Measurements from ENCODE around the gene PPP2R3B. TPM values are rescaled to one million over a fixed set of nuclear protein-coding genes. Genes with fewer than 3 reads are reported as not detected.

The PPP2R3B gene
- total RNA-seq, 1 experiment from 2014 or later = 13.7 TPM

- Mint-ChIP-seq H3K9me3 (ENCODE audit: unreplicated experiment) (no peaks in the 10 kb centered on the region), H3K4me1 (ENCODE audit: insufficient read depth, unreplicated experiment) (no peaks in the 10 kb centered on the region), H3K27me3 (ENCODE audit: insufficient read depth, unreplicated experiment) (no peaks in the 10 kb centered on the region), H3K36me3 (ENCODE audit: insufficient read depth, unreplicated experiment) (peaks cover 10% of the 10 kb centered on the region), H3K4me3 (ENCODE audit: unreplicated experiment) (no peak overlapping the region), H3K27ac (ENCODE audit: low read depth, unreplicated experiment) (no peak overlapping the region)
- ChIA-PET CTCF (no interaction called here), POLR2A (no interaction called here)
- no TSS peak for BruUV-seq (replicated peaks)
- no peak for TF ChIP-seq CTCF (IDR thresholded peaks at IDR 0.05; ENCODE audit: unreplicated experiment)
- no peak for DNase-seq (ENCODE audit: unreplicated experiment)
- intact Hi-C loops (cut with micrococcal nuclease) = no loop called here
These were observed 87.7 kb downstream of the PPP2R3B start for GRCh38 chrX:298993-299392.

- ChIA-PET POLR2A (no interaction called here), CTCF (no interaction called here)
- DNase-seq (ENCODE audit: unreplicated experiment) = no peak
- peaks cover 14% of the 10 kb centered on the region for H3K36me3 Mint-ChIP-seq (ENCODE audit: insufficient read depth, unreplicated experiment)
- no peaks in the 10 kb centered on the region for H3K4me1 Mint-ChIP-seq (ENCODE audit: insufficient read depth, unreplicated experiment)
- no peaks in the 10 kb centered on the region for H3K9me3 Mint-ChIP-seq (ENCODE audit: unreplicated experiment)
- BruUV-seq (replicated peaks) = no TSS peak
- H3K4me3 Mint-ChIP-seq (ENCODE audit: unreplicated experiment) = no peak overlapping the region
- TF ChIP-seq CTCF (IDR thresholded peaks at IDR 0.05; ENCODE audit: unreplicated experiment) = no peak
- H3K27me3 Mint-ChIP-seq (ENCODE audit: insufficient read depth, unreplicated experiment) = no peaks in the 10 kb centered on the region
- intact Hi-C loops (cut with micrococcal nuclease) = no loop called here
- H3K27ac Mint-ChIP-seq (ENCODE audit: low read depth, unreplicated experiment) = no peak overlapping the region
These were observed 91.6 kb downstream of the PPP2R3B start for GRCh38 chrX:295136-295535.

- no peak for DNase-seq (ENCODE audit: unreplicated experiment)
- Mint-ChIP-seq H3K27me3 (ENCODE audit: insufficient read depth, unreplicated experiment) (no peaks in the 10 kb centered on the region), H3K27ac (ENCODE audit: low read depth, unreplicated experiment) (no peak overlapping the region), H3K4me3 (ENCODE audit: unreplicated experiment) (no peak overlapping the region), H3K4me1 (ENCODE audit: insufficient read depth, unreplicated experiment) (no peaks in the 10 kb centered on the region), H3K9me3 (ENCODE audit: unreplicated experiment) (no peaks in the 10 kb centered on the region), H3K36me3 (ENCODE audit: insufficient read depth, unreplicated experiment) (peaks cover 14% of the 10 kb centered on the region)
- TF ChIP-seq CTCF (IDR thresholded peaks at IDR 0.05; ENCODE audit: unreplicated experiment) = no peak
- no TSS peak for BruUV-seq (replicated peaks)
- ChIA-PET POLR2A (no interaction called here), CTCF (no interaction called here)
- intact Hi-C loops (cut with micrococcal nuclease) = no loop called here
These were observed 93.5 kb downstream of the PPP2R3B start for GRCh38 chrX:292900-293897.

GRCh38 chrX:291411-291901 lies 95.3 kb downstream of the PPP2R3B start:
- Mint-ChIP-seq H3K36me3 (ENCODE audit: insufficient read depth, unreplicated experiment) (peaks cover 14% of the 10 kb centered on the region), H3K4me1 (ENCODE audit: insufficient read depth, unreplicated experiment) (no peaks in the 10 kb centered on the region), H3K27ac (ENCODE audit: low read depth, unreplicated experiment) (no peak overlapping the region), H3K9me3 (ENCODE audit: unreplicated experiment) (no peaks in the 10 kb centered on the region), H3K27me3 (ENCODE audit: insufficient read depth, unreplicated experiment) (no peaks in the 10 kb centered on the region), H3K4me3 (ENCODE audit: unreplicated experiment) (no peak overlapping the region)
- intact Hi-C loops (cut with micrococcal nuclease) = no loop called here
- BruUV-seq (replicated peaks) = no TSS peak
- DNase-seq (ENCODE audit: unreplicated experiment) = no peak
- POLR2A ChIA-PET = no interaction called here
- CTCF ChIA-PET = no interaction called here
- no peak for TF ChIP-seq CTCF (IDR thresholded peaks at IDR 0.05; ENCODE audit: unreplicated experiment)
